Stimulated activated CD4-positive, alpha-beta T cell treated with anti-CD3 and anti-CD28 coated beads, Interleukin-15, amount 100 ng/mL, for 48 hours (primary cell): ENCODE data around the gene CPSF4L.
"Not testable (repeated sequence)": the region's sequence is repeated elsewhere in the genome, so short reads cannot be mapped to it uniquely, and the experiment has no call there.

Source experiments
- DNase-seq, 2 donors: peaks; one replicate each; pipeline ENCODE4 v3.0.0-alpha.2; 2020; ENCODE audit warnings: low read depth in 2 of 2

The CPSF4L gene

DNA sequence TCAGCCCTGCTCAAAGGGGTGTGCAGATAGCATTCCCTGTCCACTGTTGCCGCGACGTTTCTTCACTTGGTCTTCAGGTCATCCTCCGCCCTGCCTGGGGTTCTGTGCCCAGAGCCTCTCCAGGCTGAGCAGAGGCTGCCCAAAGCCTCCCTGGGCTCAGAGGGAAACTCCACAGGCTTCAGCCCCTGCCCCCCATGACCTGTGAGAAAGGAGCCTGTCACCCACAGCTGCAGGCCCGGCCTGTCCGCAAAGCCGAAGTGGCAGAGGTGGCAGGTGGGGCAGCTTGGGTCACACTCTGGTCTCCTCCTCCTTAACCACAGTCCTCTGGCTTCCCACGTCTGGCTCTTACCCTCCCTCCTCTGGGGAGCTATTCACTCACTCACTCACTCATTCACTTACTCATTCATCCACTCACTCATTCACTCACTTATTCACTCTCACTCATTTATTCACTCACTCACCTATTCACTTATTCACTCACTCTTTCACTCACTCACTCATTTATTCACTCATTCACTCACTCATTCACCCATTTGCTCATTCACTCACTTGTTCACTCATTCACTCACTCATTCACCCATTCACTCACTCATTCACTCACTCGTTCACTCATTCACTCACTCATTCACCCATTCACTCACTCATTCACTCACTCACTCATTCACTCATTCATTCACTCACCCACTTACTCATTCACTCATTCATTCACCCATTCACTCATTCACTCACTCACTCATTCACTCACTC is 7.1 kb upstream of the CPSF4L start:
- no peak for DNase-seq

GRCh38 chr17:73267648-73268537 is 6.2 kb upstream of the CPSF4L start:
- no peak for DNase-seq

- DNase-seq = no peak
Observed at GRCh38 chr17:73266796-73267195, 5.1 kb upstream of the CPSF4L start.

DNA sequence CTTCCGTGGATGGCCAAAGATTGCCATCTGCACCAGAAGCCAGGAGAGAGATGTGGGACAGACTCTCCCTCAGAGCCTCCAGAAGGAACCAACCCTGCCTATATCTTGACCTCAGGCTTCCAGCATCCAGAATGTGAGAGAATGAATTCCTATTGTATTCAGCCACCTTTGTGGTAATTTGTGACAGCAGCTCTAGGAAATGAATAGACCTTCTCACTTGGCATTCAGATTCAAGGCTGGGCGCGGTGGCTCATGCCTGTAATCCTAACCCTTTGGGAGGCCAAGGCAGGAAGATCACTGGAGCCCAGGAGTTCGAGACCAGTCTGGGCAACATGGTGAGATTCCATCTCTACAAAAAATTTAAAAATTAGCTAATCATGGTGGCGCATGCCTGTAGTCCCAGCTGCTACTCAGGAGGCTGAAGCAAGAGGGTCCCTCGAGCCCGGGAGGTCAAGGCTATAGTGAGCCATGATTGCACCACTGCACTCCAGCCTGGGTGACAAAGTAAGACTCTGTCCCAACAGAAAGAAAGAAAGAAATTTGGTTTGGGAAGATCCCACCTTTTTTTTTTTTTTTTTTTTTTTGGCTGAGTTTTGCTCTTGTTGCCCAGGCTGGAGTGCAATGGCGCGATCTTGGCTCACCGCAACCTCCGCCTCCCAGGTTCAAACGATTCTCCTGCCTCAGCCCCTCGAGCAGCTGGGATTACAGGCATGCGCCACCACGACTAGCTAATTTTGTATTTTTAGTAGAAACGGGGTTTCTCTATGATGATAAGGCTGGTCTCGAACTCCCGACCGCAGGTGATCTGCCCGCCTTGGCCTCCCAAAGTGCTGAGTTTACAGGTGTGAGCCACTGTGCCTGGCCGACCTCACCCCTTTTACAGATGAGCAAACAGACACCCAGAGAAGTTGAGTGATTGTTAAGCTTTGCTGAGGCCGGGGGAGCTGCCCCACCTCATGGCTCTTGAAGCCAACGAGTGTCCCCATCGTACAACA is 4.3 kb upstream of the CPSF4L start:
- DNase-seq = no peak

- not testable (repeated sequence) for DNase-seq
Observed at GRCh38 chr17:73264448-73264847, 2.8 kb upstream of the CPSF4L start.

- DNase-seq = no peak
Observed at GRCh38 chr17:73262676-73263642, 1.3 kb upstream of the CPSF4L start.

DNA sequence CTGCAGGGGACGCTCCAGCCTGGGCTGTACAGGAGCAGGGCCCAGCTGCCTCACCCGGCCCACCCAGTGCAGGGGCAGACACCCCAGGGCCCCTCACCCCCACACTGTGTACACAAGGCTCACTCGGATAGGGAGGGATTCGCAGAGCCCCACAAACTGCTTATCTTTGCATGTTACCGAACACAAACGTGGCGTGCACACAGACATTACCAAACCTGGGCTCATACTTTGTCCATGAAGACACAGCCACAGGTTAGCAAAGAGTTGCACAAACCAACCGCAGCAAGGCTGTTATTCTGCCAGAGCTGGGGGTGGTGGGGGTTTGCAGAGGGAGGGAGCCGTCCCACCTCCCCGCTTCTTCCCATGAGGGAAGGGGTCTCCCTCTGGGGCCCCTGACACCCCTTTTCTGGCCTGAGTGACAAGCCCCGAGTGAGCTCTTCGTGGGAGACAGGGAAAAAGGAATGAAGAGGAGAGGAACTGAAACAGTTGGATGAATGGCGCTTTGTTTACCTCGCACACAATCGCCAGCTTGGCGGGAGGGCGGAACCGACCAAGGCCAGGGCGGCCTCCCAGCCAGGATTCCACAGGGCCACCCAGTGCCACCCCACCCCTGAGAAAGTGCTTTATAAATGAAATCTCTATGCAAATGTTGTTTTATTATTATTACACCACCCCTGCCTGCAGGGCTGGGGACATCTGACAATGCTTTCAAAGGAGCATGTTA is 434 bp upstream of the CPSF4L start:
- DNase-seq = no peak

DNA sequence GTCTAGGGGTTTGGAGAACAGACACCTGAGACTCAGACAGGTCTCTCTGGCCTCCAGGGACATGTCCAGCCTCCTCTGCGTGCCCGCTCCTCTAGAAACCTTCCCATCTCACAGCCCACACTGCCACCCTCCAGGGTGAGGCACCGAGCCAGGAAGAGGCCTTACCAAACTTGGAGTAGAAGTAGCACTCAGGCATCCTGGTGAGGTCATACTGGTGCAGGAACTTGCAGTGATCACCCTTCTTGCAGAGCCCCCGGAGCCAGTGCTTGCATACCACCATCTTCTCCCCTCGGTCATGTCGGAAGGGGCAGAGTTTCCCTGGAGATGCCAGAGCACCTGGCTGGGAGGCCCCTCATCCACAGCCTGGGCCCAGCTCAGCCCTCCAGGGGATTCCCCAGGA is 4.2 kb downstream of the CPSF4L start:
- no peak for DNase-seq

- DNase-seq = no peak
Observed at GRCh38 chr17:73256220-73256619, 5.5 kb downstream of the CPSF4L start.

GRCh38 chr17:73255671-73256181 is 6.0 kb downstream of the CPSF4L start:
- peak; percentile 10 to 24 for DNase-seq

DNA sequence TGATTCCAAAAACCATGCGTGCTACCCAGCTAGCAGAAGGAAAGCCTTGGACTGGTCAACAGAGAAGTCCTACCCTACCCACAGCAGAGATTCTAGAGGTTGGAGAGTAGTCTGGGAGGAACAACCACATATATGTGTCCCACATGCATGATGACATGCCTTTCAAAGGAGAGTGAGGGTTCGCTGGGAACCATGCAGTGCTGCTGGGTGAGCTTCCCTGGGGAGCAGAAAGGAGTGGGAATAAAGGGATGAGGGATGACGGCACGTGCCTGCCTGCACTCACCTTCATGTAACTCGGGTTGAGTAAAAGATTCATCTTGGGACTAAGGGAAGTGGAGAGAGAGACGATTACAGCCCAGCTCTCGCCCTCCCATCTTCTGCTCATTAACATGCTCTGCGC is 9.8 kb downstream of the CPSF4L start:
- no peak for DNase-seq

DNA sequence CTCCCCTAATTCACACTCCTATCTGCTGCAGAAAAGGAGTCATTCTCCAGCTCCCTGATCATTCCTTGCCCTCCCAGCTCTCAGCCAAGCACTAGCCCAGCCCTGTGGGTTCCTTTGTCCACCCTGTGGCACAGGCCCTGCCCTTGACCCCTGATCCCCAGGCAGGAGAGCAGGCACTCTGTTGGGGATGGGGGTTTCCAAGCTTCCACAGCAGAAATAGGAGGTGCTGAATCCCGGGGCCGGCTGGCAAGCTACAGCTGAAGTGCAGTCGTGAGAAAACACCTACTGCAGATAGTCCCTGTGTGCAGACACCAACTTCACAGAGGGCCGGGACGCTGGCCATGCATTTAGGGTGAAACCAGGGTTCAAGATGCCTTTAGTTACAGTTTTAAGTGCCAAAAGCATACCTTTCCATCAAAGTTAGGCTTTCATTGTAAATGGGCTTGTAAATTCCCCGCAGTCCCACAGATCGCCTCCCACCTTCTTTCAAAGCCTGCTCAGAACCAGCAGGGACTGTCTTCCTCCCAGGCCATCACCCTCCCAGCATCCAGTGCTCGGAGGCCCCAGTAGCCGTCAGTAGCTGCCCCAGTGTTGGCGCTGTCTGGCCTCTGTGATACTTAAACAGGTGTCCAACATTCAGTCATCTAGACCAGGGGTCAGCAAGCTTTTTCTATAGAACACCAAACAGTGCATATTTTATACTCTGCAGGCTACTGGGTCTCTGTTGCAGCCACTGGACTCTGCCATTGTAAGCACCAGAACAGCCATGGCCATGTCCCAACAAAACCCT is 10.6 kb downstream of the CPSF4L start:
- no peak for DNase-seq

DNA sequence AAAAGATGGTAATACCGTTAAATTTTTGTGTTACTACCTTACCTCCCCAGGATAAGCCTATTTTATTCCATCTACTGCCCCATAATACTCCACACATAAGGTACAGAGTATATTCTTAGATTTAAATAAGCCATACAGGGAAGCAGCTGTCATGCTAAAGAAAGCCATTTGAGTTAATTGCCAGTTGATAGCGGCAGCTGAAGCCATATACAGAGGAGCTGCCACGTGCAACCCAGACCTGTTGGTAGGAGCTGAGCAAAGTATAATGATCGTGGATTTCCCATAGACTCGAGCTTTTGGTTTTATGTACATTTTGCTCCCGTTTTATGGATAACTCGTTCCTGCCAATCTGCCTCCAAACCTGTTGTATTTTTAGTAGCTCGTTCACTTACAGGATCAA is 12.0 kb downstream of the CPSF4L start:
- no peak for DNase-seq

GRCh38 chr17:73248532-73248931 is 13.1 kb downstream of the CPSF4L start:
- DNase-seq = no peak

DNA sequence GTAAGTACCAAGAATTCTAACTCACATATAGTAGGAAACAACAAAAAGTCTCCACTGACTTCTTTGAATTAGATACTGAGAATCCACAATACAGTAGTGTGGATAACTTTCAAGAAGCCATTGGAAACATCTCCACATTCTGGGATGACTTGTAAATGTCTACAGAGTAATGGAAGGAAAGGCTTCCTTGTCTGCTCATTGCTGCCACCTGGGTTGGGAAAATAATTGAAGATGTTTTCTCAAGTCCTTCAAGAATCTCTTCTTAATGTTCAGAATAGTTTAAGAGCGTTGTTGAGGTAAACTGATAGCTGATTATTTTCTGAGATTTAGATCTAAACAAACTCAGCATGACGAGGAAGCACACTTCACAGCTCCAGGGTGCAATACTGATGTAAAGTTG is 14.0 kb downstream of the CPSF4L start:
- no peak for DNase-seq

GRCh38 chr17:73240561-73240960 is 21.1 kb downstream of the CPSF4L start:
- DNase-seq = no peak

DNA sequence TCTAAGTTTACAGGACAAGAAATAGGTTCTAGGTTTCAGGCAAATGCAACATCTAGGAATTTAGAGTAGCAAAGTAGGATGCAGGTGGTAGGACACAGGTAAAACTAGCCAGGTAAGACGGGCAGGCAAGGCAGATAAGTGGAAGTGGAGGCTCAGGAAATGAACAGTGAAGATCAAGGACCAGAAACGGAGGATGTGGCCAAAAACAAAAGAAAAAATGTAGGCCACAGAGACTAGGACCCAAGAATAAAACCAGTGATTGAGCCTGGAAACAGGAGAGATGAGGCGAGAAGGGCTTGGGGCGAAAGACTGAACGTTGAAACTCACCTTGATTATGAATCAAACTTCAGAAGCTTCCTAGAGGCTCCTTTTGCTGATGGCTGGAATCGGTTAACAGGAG is 24.0 kb downstream of the CPSF4L start:
- DNase-seq = no peak

- no peak for DNase-seq
Observed at GRCh38 chr17:73234736-73235135, 26.9 kb downstream of the CPSF4L start.
